OCI-LY7 (cell line): ENCODE measurements around the gene GALNT11. TPM values are rescaled to one million over a fixed set of nuclear protein-coding genes. Genes with fewer than 3 reads are reported as not detected.
"Not testable (repeated sequence)": the region's sequence is repeated elsewhere in the genome, so short reads cannot be mapped to it uniquely, and the experiment has no call there.

Experiments used
- BruUV-seq: library from RNA; stranded (reverse); fragments of 400-500 nt; replicated peaks from 2 replicates; lab custom pipeline; 2021; lab: Mats Ljungman, UMichigan
- CTCF ChIA-PET: fragments of 300-600 bp; sonication (Branson Sonifier 250); formaldehyde crosslinking; loops from one replicate; lab custom pipeline; 2022; ENCODE audit warnings: antibody characterized with exemption; ENCODE audit not compliant: unreplicated experiment; lab: Charles Lee
- POLR2A ChIA-PET: fragments of 300-600 bp; sonication (Branson Sonifier 250); formaldehyde crosslinking; loops from one replicate; lab custom pipeline; 2022; ENCODE audit warnings: antibody characterized with exemption; lab: Charles Lee
- DNase-seq: peaks from one replicate; pipeline ENCODE4 v3.0.0-alpha.2; 2015; ENCODE audit warnings: low spot score
- H2AFZ ChIP-seq: fragments of 200-600 bp; sonication (generic), shearing (Covaris generic); 2 replicates; pipeline ENCODE4 v1.6.1; 2014; ENCODE audit warnings: mild to moderate bottlenecking, antibody characterized with exemption, low read length, moderate library complexity
- H3K27ac ChIP-seq: fragments of 200-600 bp; sonication (generic); 2 replicates; pipeline ENCODE4 v1.5.1; 2014; ENCODE audit warnings: mixed run types, low read depth, mild to moderate bottlenecking, moderate library complexity, low read length, inconsistent platforms; ENCODE audit not compliant: poor library complexity, severe bottlenecking
- H3K36me3 ChIP-seq: fragments of 200-600 bp; sonication (generic); 2 replicates; pipeline ENCODE4 v1.6.1; 2014; ENCODE audit warnings: mild to moderate bottlenecking, antibody characterized with exemption, low read length, moderate library complexity, mixed read lengths; ENCODE audit not compliant: insufficient read depth
- H3K4me1 ChIP-seq: fragments of 200-600 bp; sonication (generic); 2 replicates; pipeline ENCODE4 v1.5.1; 2014; ENCODE audit warnings: mild to moderate bottlenecking, low read length; ENCODE audit not compliant: insufficient read depth, poor library complexity, severe bottlenecking
- H3K4me2 ChIP-seq: fragments of 200-600 bp; sonication (generic); 2 replicates; pipeline ENCODE4 v1.6.1; 2014; ENCODE audit warnings: mild to moderate bottlenecking, low read length
- H3K4me3 ChIP-seq: fragments of 200-600 bp; sonication (generic); 2 replicates; pipeline ENCODE4 v1.5.1; 2014; ENCODE audit warnings: mild to moderate bottlenecking, low read depth, low read length; ENCODE audit not compliant: poor library complexity, severe bottlenecking
- H3K79me2 ChIP-seq: fragments of 200-600 bp; sonication (generic); 2 replicates; pipeline ENCODE4 v1.6.1; 2016; ENCODE audit warnings: low read depth, mild to moderate bottlenecking, low read length, moderate library complexity, mixed read lengths; ENCODE audit not compliant: insufficient read depth
- H3K9me2 ChIP-seq: fragments of 200-600 bp; sonication (generic); 2 replicates; pipeline ENCODE4 v1.6.1; 2016; ENCODE audit warnings: mild to moderate bottlenecking, low read length, mixed read lengths; ENCODE audit not compliant: insufficient read depth
- H3K9me3 ChIP-seq: fragments of 200-600 bp; sonication (generic); 2 replicates; pipeline ENCODE4 v1.6.1; 2014; ENCODE audit warnings: mild to moderate bottlenecking, mixed run types, low read length, mixed read lengths
- H4K20me1 ChIP-seq: fragments of 200-600 bp; sonication (generic); 2 replicates; pipeline ENCODE4 v1.6.1; 2014; ENCODE audit warnings: mild to moderate bottlenecking, antibody characterized with exemption, low read length, moderate library complexity, mixed read lengths; ENCODE audit not compliant: insufficient read depth
- EZH2phosphoT487 ChIP-seq: fragments of 200-600 bp; sonication (generic); IDR thresholded peaks from 2 replicates; pipeline ENCODE4 v1.6.1; 2018; ENCODE audit warnings: low read depth, borderline replicate concordance, mild to moderate bottlenecking, mixed run types, antibody characterized with exemption, low read length, moderate library complexity, mixed read lengths
- intact Hi-C: fragments of 100-400 bp; cut with micrococcal nuclease; formaldehyde crosslinking; loops from one replicate; pipeline ENCODE4 v1.10.0; 2022; ENCODE audit not compliant: unreplicated experiment
- total RNA-seq, 2 experiments: library from RNA; depleted of rRNA in 1 of 2; stranded (reverse); fragments of >200 nt in 1 of 2; shearing (Covaris generic) in 1 of 2; gene quantifications; 2 replicates each; pipeline ENCODE4 v1.2.3, GENCODE V29; 2014 to 2022
- TF ChIP-seq, protein P1 (sequence below): fragments of 200-600 bp; sonication (generic); conservative IDR thresholded peaks from 2 replicates; pipeline ENCODE4 v1.5.1; 2014; ENCODE audit warnings: mild to moderate bottlenecking, antibody characterized with exemption, low read length, moderate library complexity, mixed read lengths

Gene GALNT11
- total RNA-seq, 2 experiments from 2014 or later: not detected

DNA sequence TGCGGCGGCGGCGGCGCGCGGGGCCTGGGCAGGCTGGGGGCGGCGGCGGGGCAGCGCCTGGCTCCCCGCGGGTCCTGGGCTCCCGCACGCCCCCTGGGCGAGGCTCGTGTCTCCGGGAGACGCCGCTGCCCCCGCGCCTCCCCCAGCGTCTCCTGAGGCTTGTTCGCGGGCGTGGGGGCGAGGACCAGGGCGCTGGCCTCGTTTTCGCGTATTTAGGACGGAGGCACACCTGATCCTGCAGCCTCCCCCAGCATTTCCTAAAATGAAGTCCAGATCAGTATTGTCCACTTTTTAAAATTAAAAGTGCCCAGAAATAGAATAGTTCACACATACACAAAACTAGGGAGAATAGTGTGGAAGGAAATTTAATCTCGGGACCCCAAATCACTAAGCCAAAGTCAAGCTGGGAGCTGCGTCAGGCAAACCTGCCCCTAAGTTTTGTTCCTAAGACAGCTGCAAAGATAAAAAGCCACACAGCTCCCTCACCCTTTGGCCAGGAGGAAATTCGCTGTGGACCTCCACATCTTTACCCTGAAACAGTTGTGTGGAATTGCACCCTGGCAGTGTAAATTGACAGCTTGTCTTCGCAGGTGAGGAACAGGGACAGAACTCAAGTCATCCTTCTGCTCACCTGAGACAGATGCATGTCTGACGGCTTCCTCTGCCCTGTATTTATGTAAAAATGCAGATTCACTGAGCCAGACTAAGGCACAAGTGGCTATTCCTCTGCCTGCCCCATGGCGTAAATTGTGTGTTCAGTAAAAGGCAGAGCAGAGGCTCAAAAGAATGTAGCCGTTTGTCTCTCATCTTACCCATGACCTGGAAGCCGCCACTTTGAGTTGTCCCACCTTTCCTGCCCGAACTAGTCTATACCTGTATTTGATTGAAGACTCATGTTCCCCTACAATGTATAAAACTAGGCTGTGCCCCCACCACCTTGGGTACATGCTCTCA, 740 bp downstream of the GALNT11 start:
- no peaks in the 10 kb centered on the region for H3K9me2 ChIP-seq
- no peak overlapping the region for H3K27ac ChIP-seq
- H3K4me3 ChIP-seq: no peak overlapping the region
- H3K79me2 ChIP-seq: no peaks in the 10 kb centered on the region
- H2AFZ ChIP-seq: no peak overlapping the region
- no peak for TF ChIP-seq EZH2phosphoT487
- TF ChIP-seq, protein P1, sequence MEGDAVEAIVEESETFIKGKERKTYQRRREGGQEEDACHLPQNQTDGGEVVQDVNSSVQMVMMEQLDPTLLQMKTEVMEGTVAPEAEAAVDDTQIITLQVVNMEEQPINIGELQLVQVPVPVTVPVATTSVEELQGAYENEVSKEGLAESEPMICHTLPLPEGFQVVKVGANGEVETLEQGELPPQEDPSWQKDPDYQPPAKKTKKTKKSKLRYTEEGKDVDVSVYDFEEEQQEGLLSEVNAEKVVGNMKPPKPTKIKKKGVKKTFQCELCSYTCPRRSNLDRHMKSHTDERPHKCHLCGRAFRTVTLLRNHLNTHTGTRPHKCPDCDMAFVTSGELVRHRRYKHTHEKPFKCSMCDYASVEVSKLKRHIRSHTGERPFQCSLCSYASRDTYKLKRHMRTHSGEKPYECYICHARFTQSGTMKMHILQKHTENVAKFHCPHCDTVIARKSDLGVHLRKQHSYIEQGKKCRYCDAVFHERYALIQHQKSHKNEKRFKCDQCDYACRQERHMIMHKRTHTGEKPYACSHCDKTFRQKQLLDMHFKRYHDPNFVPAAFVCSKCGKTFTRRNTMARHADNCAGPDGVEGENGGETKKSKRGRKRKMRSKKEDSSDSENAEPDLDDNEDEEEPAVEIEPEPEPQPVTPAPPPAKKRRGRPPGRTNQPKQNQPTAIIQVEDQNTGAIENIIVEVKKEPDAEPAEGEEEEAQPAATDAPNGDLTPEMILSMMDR: no peak
- intact Hi-C loops: no loop called here
- ChIA-PET CTCF (no interaction called here), POLR2A (no interaction called here)
- no peaks in the 10 kb centered on the region for H3K9me3 ChIP-seq
- DNase-seq: no peak
- no peaks in the 10 kb centered on the region for H4K20me1 ChIP-seq
- no peak overlapping the region for H3K4me2 ChIP-seq
- no peaks in the 10 kb centered on the region for H3K36me3 ChIP-seq
- BruUV-seq: no TSS peak
- H3K4me1 ChIP-seq: no peaks in the 10 kb centered on the region

DNA sequence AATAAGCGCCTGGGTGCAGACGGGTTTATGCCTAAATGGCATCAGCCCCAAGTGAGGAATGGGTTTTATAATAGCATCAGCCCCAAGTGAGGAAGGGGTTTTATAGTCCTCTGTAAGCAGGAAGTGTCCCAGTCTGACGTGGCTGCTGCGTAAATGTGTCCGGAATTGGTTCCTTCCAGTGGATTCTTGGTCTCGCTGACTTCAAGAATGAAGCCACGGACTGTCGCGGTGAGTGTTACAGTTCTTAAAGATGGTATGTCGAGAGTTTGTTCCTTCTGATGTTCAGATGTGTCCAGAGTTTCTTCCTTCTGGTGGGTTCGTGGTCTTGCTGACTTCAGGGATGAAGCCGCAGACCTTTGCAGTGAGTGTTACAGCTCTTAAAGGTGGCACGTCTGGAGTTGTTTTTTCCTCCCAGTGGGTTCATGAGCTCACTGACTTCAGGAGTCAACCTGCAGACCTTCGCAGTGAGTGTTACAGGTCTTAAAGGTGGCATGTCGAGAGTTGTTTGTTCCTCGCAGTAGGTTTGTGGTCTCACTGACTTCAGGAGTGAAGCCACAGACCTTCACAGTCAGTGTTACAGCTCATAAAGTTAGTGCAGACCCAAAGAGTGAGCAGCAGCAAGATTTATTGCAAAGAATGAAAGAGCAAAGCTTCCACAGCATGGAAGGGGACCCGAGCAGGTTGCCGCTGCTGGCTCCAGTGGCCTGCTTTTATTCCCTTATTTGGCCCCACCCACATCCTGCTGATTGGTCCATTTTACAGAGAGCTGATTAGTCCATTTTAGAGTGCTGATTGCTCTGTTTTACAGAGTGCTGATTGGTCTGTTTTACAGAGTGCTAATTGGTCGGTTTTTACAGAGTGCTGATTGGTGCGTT, 2.3 kb downstream of the GALNT11 start:
- intact Hi-C loops, H3K9me3 ChIP-seq, H2AFZ ChIP-seq, H3K36me3 ChIP-seq, H4K20me1 ChIP-seq, H3K4me3 ChIP-seq, BruUV-seq, H3K27ac ChIP-seq, CTCF ChIA-PET, DNase-seq, H3K9me2 ChIP-seq, H3K79me2 ChIP-seq, H3K4me1 ChIP-seq, H3K4me2 ChIP-seq: not testable (repeated sequence)
- POLR2A ChIA-PET: interaction anchor here (0.6 kb wide), 1 partner anchor 862 kb away, joined by 3 read pairs; no protein-coding TSS in a partner anchor

DNA sequence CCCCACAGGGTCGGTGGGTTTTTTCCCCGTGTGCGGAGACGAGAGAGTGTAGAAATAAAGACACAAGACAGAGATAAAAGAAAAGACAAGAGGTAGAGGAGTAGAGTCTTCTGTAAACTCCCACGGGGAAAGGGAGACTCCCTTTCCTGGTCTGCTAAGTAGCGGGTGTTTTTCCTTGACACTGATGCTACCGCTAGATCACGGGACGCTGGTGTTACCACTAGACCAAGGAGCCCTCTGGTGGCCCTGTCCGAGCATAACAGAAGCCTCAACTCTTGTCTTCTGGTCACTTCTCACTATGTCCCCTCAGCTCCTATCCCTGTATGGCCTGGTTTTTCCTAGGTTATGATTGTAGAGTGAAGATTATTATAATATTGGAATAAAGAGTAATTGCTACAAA, 4.6 kb downstream of the GALNT11 start:
- H2AFZ ChIP-seq, POLR2A ChIA-PET, H3K36me3 ChIP-seq, CTCF ChIA-PET, H3K4me1 ChIP-seq, BruUV-seq, H4K20me1 ChIP-seq, H3K9me3 ChIP-seq, H3K27ac ChIP-seq, H3K4me2 ChIP-seq, H3K9me2 ChIP-seq, H3K79me2 ChIP-seq, H3K4me3 ChIP-seq: not testable (repeated sequence)
- intact Hi-C loops: loop anchor here (10.0 kb wide), 1 partner anchor 165 kb away; no protein-coding TSS in a partner anchor
- DNase-seq: peak; percentile 24
- TF ChIP-seq, protein P1: peak; percentile 63

DNA sequence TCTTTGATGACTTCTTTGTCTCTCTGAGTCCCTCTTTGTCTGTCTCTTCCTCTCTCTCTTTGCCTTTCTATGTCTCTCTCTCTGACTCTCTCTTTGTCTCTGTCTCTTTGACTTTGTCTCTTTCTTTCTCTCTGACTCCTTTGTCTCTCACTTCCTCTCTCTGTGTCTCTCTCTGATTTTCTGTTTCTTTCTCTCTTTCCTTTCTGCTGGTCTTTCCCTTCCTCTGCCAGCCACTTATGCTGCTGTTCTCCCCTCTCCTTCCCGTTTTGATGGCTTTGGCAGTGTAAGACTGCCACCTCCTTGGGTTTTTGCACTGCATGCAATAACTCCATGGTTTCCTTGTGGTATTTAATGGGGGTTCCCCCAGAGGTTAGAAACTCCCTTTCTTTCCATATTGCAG, 5.2 kb downstream of the GALNT11 start:
- H3K27ac ChIP-seq, POLR2A ChIA-PET, H3K9me3 ChIP-seq, H4K20me1 ChIP-seq, H3K4me3 ChIP-seq, H3K4me2 ChIP-seq, BruUV-seq, DNase-seq, H3K79me2 ChIP-seq, H3K36me3 ChIP-seq, CTCF ChIA-PET, H3K9me2 ChIP-seq, H2AFZ ChIP-seq, H3K4me1 ChIP-seq: not testable (repeated sequence)
- intact Hi-C loops: loop anchor here (10.0 kb wide), 1 partner anchor 166 kb away; no protein-coding TSS in a partner anchor
